ENCODE results near the gene SKI. TPM values are rescaled to one million over a fixed set of nuclear protein-coding genes. Genes with fewer than 3 reads are reported as not detected.

SKI gene
- total RNA-seq, 1 experiment from 2014 or later = 53.7 TPM

GRCh38 chr1:2327841-2328240, 99.7 kb downstream of the SKI start:
- Mint-ChIP-seq H3K4me1 (ENCODE audit: insufficient read depth, unreplicated experiment) (no peaks in the 10 kb centered on the region), H3K27ac (ENCODE audit: low read depth, unreplicated experiment) (no peak overlapping the region), H3K4me3 (ENCODE audit: unreplicated experiment) (no peak overlapping the region), H3K36me3 (ENCODE audit: insufficient read depth, unreplicated experiment) (no peaks in the 10 kb centered on the region), H3K9me3 (ENCODE audit: unreplicated experiment) (peaks cover 8% of the 10 kb centered on the region), H3K27me3 (ENCODE audit: insufficient read depth, unreplicated experiment) (peaks cover 21% of the 10 kb centered on the region)
- TF ChIP-seq CTCF (IDR thresholded peaks at IDR 0.05; ENCODE audit: unreplicated experiment) = no peak
- ChIA-PET CTCF (no interaction called here), POLR2A (no interaction called here)
- intact Hi-C loops (cut with micrococcal nuclease) = no loop called here
- DNase-seq (ENCODE audit: unreplicated experiment) = no peak
- BruUV-seq (replicated peaks) = no TSS peak

- Mint-ChIP-seq H3K4me3 (ENCODE audit: unreplicated experiment) (no peak overlapping the region), H3K4me1 (ENCODE audit: insufficient read depth, unreplicated experiment) (no peaks in the 10 kb centered on the region), H3K9me3 (ENCODE audit: unreplicated experiment) (peaks cover 8% of the 10 kb centered on the region), H3K27ac (ENCODE audit: low read depth, unreplicated experiment) (no peak overlapping the region), H3K27me3 (ENCODE audit: insufficient read depth, unreplicated experiment) (peaks cover 21% of the 10 kb centered on the region), H3K36me3 (ENCODE audit: insufficient read depth, unreplicated experiment) (no peaks in the 10 kb centered on the region)
- ChIA-PET CTCF (interaction anchor here (0.5 kb wide), 1 partner anchor 97 kb away, joined by 3 read pairs; no protein-coding TSS in a partner anchor), POLR2A (no interaction called here)
- intact Hi-C loops (cut with micrococcal nuclease) = no loop called here
- TF ChIP-seq CTCF (IDR thresholded peaks at IDR 0.05; ENCODE audit: unreplicated experiment) = no peak
- DNase-seq (ENCODE audit: unreplicated experiment) = no peak
- BruUV-seq (replicated peaks) = no TSS peak
Measured at GRCh38 chr1:2328676-2329455, 100.7 kb downstream of the SKI start.

GRCh38 chr1:2330035-2330434, 101.9 kb downstream of the SKI start:
- no peaks in the 10 kb centered on the region for H3K36me3 Mint-ChIP-seq (ENCODE audit: insufficient read depth, unreplicated experiment)
- peaks cover 14% of the 10 kb centered on the region for H3K27me3 Mint-ChIP-seq (ENCODE audit: insufficient read depth, unreplicated experiment)
- H3K4me3 Mint-ChIP-seq (ENCODE audit: unreplicated experiment) = no peak overlapping the region
- no peak overlapping the region for H3K27ac Mint-ChIP-seq (ENCODE audit: low read depth, unreplicated experiment)
- CTCF ChIA-PET = no interaction called here
- intact Hi-C loops (cut with micrococcal nuclease) = no loop called here
- no peak for TF ChIP-seq CTCF (IDR thresholded peaks at IDR 0.05; ENCODE audit: unreplicated experiment)
- peaks cover 4% of the 10 kb centered on the region for H3K9me3 Mint-ChIP-seq (ENCODE audit: unreplicated experiment)
- DNase-seq (ENCODE audit: unreplicated experiment) = no peak
- POLR2A ChIA-PET = no interaction called here
- no peaks in the 10 kb centered on the region for H3K4me1 Mint-ChIP-seq (ENCODE audit: insufficient read depth, unreplicated experiment)
- no TSS peak for BruUV-seq (replicated peaks)

GRCh38 chr1:2330519-2331199, 102.5 kb downstream of the SKI start:
- BruUV-seq (replicated peaks) = no TSS peak
- POLR2A ChIA-PET = no interaction called here
- intact Hi-C loops (cut with micrococcal nuclease) = no loop called here
- no peak for DNase-seq (ENCODE audit: unreplicated experiment)
- no peak overlapping the region for H3K27ac Mint-ChIP-seq (ENCODE audit: low read depth, unreplicated experiment)
- H3K4me1 Mint-ChIP-seq (ENCODE audit: insufficient read depth, unreplicated experiment) = no peaks in the 10 kb centered on the region
- CTCF ChIA-PET = no interaction called here
- H3K36me3 Mint-ChIP-seq (ENCODE audit: insufficient read depth, unreplicated experiment) = no peaks in the 10 kb centered on the region
- TF ChIP-seq CTCF (IDR thresholded peaks at IDR 0.05; ENCODE audit: unreplicated experiment) = no peak
- H3K4me3 Mint-ChIP-seq (ENCODE audit: unreplicated experiment) = no peak overlapping the region
- H3K9me3 Mint-ChIP-seq (ENCODE audit: unreplicated experiment) = no peaks in the 10 kb centered on the region
- peaks cover 8% of the 10 kb centered on the region for H3K27me3 Mint-ChIP-seq (ENCODE audit: insufficient read depth, unreplicated experiment)

All from MCF 10A (cell line).